Activated CD8-positive, alpha-beta T cell treated with anti-CD3 and anti-CD28 coated beads for 36 hours (primary cell): ENCODE measurements around the gene ATF7. TPM values are rescaled to one million over a fixed set of nuclear protein-coding genes. Genes with fewer than 3 reads are reported as not detected.

Experiments used
- ATAC-seq: fragments of 200-7000 bp; cut with Tn5 transposase; one replicate; pipeline ENCODE4 v1.10.0; 2021; ENCODE audit warnings: mild to moderate bottlenecking, moderate library complexity
- CTCF ChIA-PET: fragments of 350-600 bp; sonication (Branson Sonifier 250); formaldehyde crosslinking; loops from one replicate; lab custom pipeline; 2021; ENCODE audit warnings: antibody characterized with exemption; lab: Charles Lee
- POLR2A ChIA-PET: fragments of 350-600 bp; sonication (Branson Sonifier 250); formaldehyde crosslinking; loops from one replicate; lab custom pipeline; 2021; ENCODE audit warnings: antibody characterized with exemption; lab: Charles Lee
- DNase-seq: peaks from one replicate; pipeline ENCODE4 v3.0.0-alpha.2; 2020
- H3K27ac Mint-ChIP-seq: one replicate; pipeline ENCODE4 v1.8.0; 2021; ENCODE audit warnings: mild to moderate bottlenecking, mixed read lengths
- H3K27me3 Mint-ChIP-seq: one replicate; pipeline ENCODE4 v1.8.0; 2021; ENCODE audit warnings: mixed read lengths
- H3K36me3 Mint-ChIP-seq: one replicate; pipeline ENCODE4 v1.8.0; 2021; ENCODE audit warnings: low read depth, mixed read lengths
- H3K4me1 Mint-ChIP-seq: one replicate; pipeline ENCODE4 v1.8.0; 2021; ENCODE audit warnings: low read depth, mixed read lengths
- H3K4me3 Mint-ChIP-seq: one replicate; pipeline ENCODE4 v1.8.0; 2021; ENCODE audit warnings: mild to moderate bottlenecking, moderate library complexity, mixed read lengths
- H3K9me3 Mint-ChIP-seq: one replicate; pipeline ENCODE4 v1.8.0; 2021; ENCODE audit warnings: mixed read lengths
- CTCF ChIP-seq: fragments of 200-600 bp; IDR thresholded peaks from one replicate; pipeline ENCODE4 v1.8.0; 2022; ENCODE audit warnings: antibody characterized with exemption, mild to moderate bottlenecking
- intact Hi-C: fragments of 100-400 bp; cut with micrococcal nuclease; formaldehyde crosslinking; loops from one replicate; pipeline ENCODE4 v1.10.0; 2022
- total RNA-seq, 2 experiments: library from RNA; stranded (reverse); gene quantifications; one replicate each; pipeline ENCODE4 v1.2.3, GENCODE V29; 2021

Gene ATF7
- total RNA-seq, 2 experiments from 2014 or later, result 22.0 to 22.6 TPM

- DNase-seq (no peak), ATAC-seq (no peak)
- CTCF ChIA-PET, result no interaction called here
- POLR2A ChIA-PET, result interaction anchor here (0.9 to 1.1 kb wide), 2 partner anchors 10 to 15 kb away, joined by 3 read pairs; no protein-coding TSS in a partner anchor
- Mint-ChIP-seq H3K27me3 (no peaks in the 10 kb centered on the region), H3K4me1 (peaks cover 51% of the 10 kb centered on the region), H3K27ac (no peak overlapping the region), H3K36me3 (no peaks in the 10 kb centered on the region), H3K9me3 (no peaks in the 10 kb centered on the region), H3K4me3 (no peak overlapping the region)
- intact Hi-C loops, result no loop called here
- TF ChIP-seq CTCF, result no peak
Observed at GRCh38 chr12:53590652-53591051, 35.5 kb downstream of the ATF7 start.

- Mint-ChIP-seq H3K4me3 (no peak overlapping the region), H3K9me3 (no peaks in the 10 kb centered on the region), H3K4me1 (peaks cover 53% of the 10 kb centered on the region), H3K36me3 (no peaks in the 10 kb centered on the region), H3K27ac (no peak overlapping the region), H3K27me3 (no peaks in the 10 kb centered on the region)
- ChIA-PET CTCF (interaction anchor here (1.7 kb wide), 1 partner anchor 46 kb away, joined by 8 read pairs; no protein-coding TSS in a partner anchor), POLR2A (no interaction called here)
- no peak for DNase-seq
- ATAC-seq, result no peak
- intact Hi-C loops, result no loop called here
- TF ChIP-seq CTCF, result no peak
Observed at GRCh38 chr12:53589915-53590314, 36.3 kb downstream of the ATF7 start.

- CTCF ChIA-PET, result interaction anchor here (1.0 to 1.7 kb wide), 2 partner anchors 46 to 113 kb away, joined by 4 to 8 read pairs; no protein-coding TSS in a partner anchor
- H3K27ac Mint-ChIP-seq, result no peak overlapping the region
- H3K4me3 Mint-ChIP-seq, result no peak overlapping the region
- H3K4me1 Mint-ChIP-seq, result peaks cover 53% of the 10 kb centered on the region
- ATAC-seq, result no peak
- POLR2A ChIA-PET, result no interaction called here
- no peak for TF ChIP-seq CTCF
- H3K36me3 Mint-ChIP-seq, result no peaks in the 10 kb centered on the region
- H3K9me3 Mint-ChIP-seq, result no peaks in the 10 kb centered on the region
- intact Hi-C loops, result no loop called here
- no peak for DNase-seq
- no peaks in the 10 kb centered on the region for H3K27me3 Mint-ChIP-seq
Observed at GRCh38 chr12:53589423-53589822, 36.8 kb downstream of the ATF7 start.

- ATAC-seq, result no peak
Observed at GRCh38 chr12:53588123-53588522, 38.1 kb downstream of the ATF7 start.

More at GRCh38 chr12:53588123-53588522, 38.1 kb downstream of the ATF7 start:
- ChIA-PET CTCF (no interaction called here), POLR2A (no interaction called here)
- intact Hi-C loops, result no loop called here
- no peak overlapping the region for H3K27ac Mint-ChIP-seq
- no peak for TF ChIP-seq CTCF
- H3K36me3 Mint-ChIP-seq, result peaks cover 2% of the 10 kb centered on the region
- peaks cover 54% of the 10 kb centered on the region for H3K4me1 Mint-ChIP-seq
- no peak overlapping the region for H3K4me3 Mint-ChIP-seq
- H3K9me3 Mint-ChIP-seq, result no peaks in the 10 kb centered on the region
- H3K27me3 Mint-ChIP-seq, result no peaks in the 10 kb centered on the region
- DNase-seq, result no peak
